HG03159 (cell line): ENCODE measurements around the gene FAS.

Experiments
- ATAC-seq: cut with Tn5 transposase; IDR thresholded peaks from one replicate; pipeline ENCODE4 v1.9.1; 2021; ENCODE audit warnings: mild to moderate bottlenecking, moderate library complexity; ENCODE audit not compliant: unreplicated experiment

FAS gene

GRCh38 chr10:88990384-88991160 lies at the start of gene FAS:
Gene FAS, plus strand, starts transcription at chr10:88990798. Its CDS starts 79 bp downstream, at chr10:88990877.
- ATAC-seq, result peak; percentile 47

- ATAC-seq, result no peak
These were observed 49.6 kb upstream of the FAS start for GRCh38 chr10:88941026-88941425.

- ATAC-seq, result no peak
These were observed 46.8 kb upstream of the FAS start for GRCh38 chr10:88943778-88944177.

GRCh38 chr10:88944813-88945212 lies 45.8 kb upstream of the FAS start:
- ATAC-seq, result peak; percentile 54

GRCh38 chr10:88946200-88946599 lies 44.4 kb upstream of the FAS start:
- no peak for ATAC-seq

- no peak for ATAC-seq
These were observed 43.5 kb upstream of the FAS start for GRCh38 chr10:88946965-88947590.

GRCh38 chr10:88949051-88949450 lies 41.5 kb upstream of the FAS start:
- no peak for ATAC-seq

- no peak for ATAC-seq
These were observed 40.4 kb upstream of the FAS start for GRCh38 chr10:88949912-88950837.

- ATAC-seq, result no peak
These were observed 37.9 kb upstream of the FAS start, which contains the start of gene ACTA2 for GRCh38 chr10:88952647-88953111. Gene ACTA2, minus strand, starts transcription at chr10:88952773. Its CDS starts 3,843 bp downstream, at chr10:88948930.

GRCh38 chr10:88953662-88954061 lies 36.9 kb upstream of the FAS start:
- ATAC-seq, result no peak

- no peak for ATAC-seq
These were observed 36.0 kb upstream of the FAS start for GRCh38 chr10:88954458-88955083.

GRCh38 chr10:88957381-88957780 lies 33.2 kb upstream of the FAS start:
- no peak for ATAC-seq

- ATAC-seq, result no peak
These were observed 31.9 kb upstream of the FAS start for GRCh38 chr10:88958721-88959120.

- no peak for ATAC-seq
These were observed 29.8 kb upstream of the FAS start for GRCh38 chr10:88960802-88961201.

- ATAC-seq, result no peak
These were observed 29.3 kb upstream of the FAS start for GRCh38 chr10:88961266-88961665.

- ATAC-seq, result no peak
These were observed 28.3 kb upstream of the FAS start for GRCh38 chr10:88962336-88962735.

- no peak for ATAC-seq
These were observed 27.3 kb upstream of the FAS start for GRCh38 chr10:88963318-88963717.

- no peak for ATAC-seq
These were observed 26.2 kb upstream of the FAS start for GRCh38 chr10:88964360-88964759.

GRCh38 chr10:88964869-88965415 lies 25.7 kb upstream of the FAS start:
- ATAC-seq, result no peak

- no peak for ATAC-seq
These were observed 23.8 kb upstream of the FAS start for GRCh38 chr10:88966797-88967196.
